ENCODE data around the gene PPIF.

The PPIF gene

DNA sequence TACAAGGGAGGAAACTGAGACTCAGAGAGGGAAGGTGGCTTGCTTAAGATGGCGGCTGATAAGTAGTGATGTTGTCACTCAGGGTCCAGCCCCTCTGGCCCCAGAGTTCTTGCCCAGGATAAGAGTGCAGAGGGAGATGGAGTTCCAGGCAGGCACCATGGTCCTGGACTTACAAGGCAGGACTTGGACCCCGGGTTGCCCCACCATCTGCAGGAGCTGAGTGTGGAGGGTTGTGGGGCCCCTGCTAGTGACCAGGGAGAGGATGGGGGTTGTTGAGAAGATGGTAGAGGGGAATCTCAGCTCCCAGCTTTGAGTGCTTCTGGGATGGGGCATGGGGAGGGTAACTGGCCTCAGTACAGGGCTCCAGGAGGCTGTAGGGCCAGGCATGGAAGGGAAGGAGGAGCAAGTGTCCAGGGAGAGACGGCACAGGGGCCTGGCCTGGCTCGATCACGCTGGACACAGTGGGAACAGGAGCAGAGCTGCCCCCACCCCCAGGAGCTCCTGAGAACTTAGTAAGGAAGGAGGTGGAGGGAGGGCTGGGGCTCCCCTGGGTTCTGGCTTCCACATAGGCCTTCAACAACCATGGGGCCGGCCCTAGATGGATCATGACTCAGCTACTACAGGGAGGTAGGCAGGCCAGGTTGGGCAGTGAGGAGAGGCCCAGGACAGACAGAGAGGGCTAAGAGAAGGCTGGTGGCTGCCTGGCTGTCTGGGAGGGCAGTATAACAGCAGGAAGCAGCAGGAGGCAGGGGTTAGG is 28.2 kb downstream of the PPIF start:
- no peak for DNase-seq (ENCODE audit: low read depth in 2 of 2)

DNA sequence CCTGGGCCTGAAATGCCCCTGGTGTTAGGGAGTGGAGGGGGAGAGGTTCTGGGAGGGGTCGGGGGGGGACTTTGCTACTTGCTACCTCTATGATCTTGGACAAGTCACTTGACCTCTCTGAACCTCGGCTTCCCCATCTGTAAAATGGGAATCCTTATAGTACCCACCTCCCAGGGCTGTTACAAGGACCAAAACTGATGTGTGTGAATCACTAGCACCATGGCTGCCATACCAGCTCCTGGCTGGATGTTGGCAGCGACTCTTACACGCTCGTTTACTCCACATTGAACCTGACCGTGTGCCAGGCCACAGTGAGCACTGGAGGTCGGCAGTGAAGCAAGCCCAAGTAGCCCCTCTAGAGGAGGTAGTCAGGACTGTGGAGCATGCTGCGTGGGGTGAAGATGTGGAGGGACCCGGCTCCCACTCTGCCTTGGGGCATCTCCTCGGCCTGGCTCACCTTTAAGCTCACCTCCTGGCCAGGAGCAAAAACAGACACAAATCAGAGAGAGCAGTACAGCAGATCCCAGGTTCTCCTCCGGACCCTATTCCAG is 28.9 kb downstream of the PPIF start:
- no peak for DNase-seq (ENCODE audit: low read depth in 2 of 2)

DNA sequence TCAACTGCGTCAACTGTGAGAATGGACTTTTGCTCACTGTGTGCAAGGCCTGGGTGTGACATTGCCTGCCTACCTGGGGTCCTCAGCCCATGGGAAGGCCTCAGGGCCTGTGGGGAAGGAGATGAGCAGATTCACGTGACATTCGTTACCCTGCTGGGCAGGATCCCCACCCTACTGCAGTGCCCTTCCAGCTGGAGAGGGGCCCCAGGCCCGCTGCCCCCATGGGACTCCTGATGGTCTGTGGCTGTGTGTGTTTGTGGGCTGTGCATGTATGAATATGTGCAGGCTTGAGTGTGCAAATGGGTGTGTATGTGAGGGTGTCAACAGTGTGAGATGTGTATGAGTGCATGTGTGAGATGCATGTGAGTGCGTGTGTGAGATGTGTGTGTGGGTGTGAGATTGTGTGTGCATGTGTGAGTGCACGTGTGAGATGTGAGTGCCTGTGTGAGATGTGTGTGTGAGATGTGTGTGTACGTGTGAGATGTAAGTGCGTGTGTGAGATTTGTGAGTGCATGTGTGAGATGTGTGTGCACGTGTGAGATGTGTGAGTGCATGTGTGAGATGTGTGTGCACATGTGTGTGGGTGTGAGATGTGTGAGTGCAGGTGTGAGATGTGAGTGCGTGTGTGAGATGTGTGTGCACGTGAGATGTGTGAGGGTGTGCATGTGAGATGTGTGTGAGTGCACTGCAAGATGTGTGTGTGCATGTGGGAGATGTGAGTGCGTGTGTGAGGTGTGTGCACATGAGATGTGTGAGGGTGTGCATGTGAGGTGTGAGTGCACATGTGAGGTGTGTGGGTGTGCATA is 29.7 kb downstream of the PPIF start:
- DNase-seq (ENCODE audit: low read depth in 2 of 2) = no peak

DNA sequence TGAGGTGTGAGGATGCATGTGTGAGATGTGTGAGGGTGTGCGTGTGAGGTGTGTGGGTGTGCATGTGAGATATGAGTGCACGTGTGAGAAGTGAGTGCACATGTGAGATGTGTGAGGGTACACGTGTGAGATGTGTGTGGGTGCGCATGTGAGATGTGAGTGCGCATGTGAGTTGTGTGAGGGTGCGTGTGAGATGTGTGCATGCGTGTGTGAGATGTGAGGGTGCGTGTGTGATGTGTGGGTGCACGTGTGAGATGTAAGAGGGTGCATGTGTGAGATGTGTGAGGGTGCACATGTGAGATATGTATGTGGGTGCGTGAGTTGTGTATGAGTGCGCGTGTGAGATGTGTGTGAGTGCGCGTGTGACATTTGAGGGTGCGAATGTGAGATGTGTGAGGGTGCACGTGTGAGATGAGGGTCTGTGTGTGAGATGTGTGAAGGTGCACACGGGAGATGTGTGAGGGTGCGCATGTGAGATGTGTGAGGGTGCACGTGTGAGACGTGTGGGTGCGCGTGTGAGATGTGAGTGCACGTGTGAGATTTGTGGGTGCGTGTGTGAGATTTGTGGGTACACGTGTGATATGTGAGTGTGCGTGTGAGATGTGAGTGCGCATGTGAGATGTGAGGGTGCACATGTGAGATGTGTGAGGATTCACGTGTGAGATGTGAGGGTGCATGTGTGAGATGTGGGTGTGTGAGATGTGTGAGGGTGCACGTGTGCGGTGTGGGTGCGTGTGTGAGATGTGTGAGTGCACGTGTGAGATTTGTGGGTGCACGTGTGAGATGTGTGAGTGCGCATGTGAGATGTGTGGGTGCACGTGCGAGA is 30.5 kb downstream of the PPIF start:
- DNase-seq (ENCODE audit: low read depth in 2 of 2) = no peak

DNA sequence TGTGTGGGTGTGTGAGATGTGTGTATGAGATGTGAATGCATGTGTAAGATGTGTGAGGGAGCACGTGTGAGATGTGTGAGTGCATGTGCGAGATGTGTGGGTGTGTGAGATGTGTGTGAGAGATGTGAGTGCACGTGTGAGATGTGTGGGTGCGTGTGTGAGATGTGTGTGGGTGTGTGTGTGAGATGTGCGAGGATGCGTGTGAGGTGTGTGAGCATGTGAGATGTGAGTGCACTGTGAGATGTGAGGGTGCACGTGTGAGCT is 31.0 kb downstream of the PPIF start:
- no peak for DNase-seq (ENCODE audit: low read depth in 2 of 2)

DNA sequence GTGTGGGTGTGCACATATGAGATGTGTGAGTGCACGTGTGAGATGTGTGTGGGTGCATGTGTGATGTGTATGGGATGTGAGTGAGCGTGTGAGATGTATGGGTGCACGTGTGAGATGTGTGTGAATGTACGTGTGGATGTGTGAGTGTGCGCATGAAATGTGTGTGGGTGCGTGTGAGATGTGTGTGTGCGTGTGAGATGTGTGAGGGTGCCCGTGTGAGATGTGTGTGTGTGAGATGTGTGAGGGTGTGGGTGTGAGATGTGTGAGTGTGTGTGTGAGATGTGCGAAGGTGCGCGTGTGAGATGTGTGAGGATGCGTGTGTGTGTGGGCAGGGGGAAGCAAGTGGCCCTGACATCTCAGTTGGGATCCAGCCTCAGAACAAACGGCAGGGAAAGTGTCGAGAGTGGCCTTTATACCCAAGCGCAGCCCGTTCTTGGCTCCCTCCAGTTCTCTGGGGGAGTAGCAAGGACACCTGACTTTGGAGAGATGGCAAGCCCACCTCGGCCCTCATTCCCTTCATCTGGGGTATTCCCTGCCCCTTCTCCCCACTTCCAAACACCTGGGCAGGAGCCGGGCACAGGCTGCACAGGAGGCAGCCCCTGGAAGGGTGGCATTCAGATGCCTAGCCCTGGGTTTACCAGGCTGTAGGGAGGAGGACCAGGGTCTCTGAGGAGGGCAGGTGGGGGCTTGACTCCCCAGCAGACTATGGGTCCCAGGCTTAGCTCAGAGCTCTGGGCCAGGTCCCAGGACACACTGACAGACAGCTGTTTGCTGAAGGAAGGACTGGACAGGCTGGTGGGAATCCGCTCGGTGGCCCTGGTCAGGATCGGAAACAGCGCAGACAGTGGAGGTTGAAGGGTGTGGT is 31.6 kb downstream of the PPIF start:
- no peak for DNase-seq (ENCODE audit: low read depth in 2 of 2)

DNA sequence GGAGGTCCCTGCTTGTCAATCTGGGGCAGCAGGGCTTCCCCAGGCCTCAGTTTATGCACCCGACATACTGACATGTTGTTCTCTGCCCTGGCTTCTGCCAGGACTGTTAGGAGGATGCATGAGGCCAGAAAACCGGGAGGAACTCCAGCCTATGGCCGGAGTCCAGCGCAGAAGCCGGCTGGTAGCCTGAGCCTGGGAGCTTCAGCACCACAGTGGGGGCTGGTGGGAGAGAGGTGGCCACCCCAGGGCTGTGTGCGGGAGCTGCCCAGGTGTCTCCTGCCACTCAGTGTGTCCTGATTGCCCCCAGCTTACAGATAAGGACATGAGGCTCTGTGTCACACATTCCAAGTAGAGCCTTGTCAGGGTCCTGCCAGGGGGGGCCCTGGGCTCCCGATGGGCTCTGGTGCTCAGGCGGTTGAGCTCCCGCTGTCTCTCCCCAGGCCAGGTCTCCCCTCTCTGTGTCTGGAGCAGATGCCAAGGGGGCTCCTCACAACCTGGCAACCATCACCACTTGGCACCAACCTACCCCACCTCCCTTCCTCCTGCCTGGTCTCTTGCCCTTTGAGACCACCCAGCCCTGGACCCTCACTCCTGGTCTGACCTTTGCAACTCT is 32.3 kb downstream of the PPIF start:
- no peak for DNase-seq (ENCODE audit: low read depth in 2 of 2)

DNA sequence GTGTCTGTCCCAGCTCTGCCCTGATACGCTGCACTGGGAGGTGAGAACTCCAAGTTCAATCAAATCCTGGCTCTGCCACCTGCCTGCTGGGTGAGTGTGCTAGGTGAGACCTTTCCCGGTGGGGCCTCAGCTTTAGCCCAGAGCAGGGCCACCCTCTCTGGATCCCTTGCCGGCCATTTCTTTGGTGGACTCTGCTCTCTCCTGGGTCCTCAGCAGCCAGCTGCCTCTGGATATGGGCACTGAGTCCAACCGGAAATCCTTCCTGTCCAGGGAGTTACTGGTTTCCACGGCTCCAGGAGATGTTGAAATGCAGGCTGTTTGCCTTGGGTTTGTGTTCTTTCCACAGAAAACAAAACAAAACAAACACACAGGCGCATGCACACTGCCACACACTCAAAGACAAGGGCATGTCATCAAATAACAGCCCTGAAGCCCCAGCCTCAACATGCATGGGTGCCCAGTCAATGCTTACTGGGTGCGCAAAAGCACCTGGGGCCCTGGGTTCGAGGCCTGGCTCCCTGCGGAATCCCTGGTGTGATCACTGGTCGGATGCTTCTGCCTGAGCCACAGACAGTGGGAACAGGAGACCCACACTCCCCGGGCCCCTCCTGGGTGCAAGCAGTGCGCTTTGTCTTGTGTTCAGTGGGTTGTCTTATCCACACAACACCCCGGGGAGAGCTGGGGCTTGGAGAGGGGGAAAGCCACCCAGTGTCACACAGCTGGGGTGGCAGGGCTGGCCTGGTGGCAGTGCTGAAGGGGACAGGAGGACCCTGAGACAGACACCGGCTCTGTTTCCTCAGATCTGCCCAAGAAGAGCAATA is 33.1 kb downstream of the PPIF start:
- no peak for DNase-seq (ENCODE audit: low read depth in 2 of 2)

DNA sequence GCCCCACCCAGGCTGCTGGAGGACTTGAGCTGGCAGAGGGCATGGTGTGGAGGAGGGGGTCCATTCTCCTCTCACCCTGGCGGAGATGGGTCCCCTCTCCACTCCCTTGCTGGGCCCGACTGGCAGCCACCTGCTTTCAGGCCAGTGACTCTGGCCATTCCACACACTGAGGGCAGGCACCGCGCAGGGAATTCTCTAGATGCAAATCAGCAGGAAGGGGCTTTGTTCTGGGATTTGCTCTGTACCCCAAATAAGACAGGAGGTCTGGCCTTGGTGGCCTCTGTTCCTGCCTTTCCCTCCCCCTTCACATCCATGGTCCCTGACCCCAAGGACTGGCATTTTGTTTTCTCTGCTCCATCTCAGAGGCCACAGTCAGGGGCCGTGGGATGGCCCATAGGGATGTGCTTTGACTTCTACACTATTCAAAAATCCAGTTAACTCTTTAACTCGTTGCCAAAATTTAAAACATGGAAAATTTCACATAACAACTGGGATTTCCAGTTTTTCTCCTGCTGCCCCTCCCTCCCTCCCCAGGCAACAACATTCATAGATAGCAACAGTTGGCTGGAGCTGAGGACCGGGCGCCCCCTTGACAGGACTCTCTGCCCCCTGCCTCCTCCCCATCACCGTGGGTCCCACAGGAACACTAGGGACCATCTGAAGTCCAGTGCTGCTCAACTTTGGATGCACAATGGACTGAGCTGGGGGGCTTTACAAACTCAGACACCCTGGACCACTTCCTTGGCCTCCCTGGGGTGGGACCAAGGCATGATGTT is 33.9 kb downstream of the PPIF start:
- DNase-seq (ENCODE audit: low read depth in 2 of 2) = no peak

DNA sequence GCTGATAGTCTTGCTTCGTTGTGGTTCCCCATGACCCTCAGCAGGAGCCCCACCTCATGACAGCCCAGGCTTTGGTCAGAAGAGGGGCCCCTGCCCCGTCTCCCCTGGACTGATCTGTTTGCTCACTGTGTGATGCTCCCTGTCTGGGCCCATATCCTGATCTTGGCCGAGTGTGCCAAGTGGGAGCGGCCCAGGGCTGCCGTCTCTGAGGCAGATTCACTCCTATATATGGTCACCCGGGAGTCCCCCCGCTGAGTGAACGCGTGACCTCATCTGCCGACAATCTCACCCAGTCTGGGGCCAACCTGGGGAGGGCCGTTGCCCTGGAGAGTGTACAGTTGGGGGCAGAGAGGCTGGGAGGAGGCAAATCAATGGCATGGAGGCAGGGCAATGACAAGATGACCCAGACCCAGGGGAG is 34.5 kb downstream of the PPIF start:
- no peak for DNase-seq (ENCODE audit: low read depth in 2 of 2)

DNA sequence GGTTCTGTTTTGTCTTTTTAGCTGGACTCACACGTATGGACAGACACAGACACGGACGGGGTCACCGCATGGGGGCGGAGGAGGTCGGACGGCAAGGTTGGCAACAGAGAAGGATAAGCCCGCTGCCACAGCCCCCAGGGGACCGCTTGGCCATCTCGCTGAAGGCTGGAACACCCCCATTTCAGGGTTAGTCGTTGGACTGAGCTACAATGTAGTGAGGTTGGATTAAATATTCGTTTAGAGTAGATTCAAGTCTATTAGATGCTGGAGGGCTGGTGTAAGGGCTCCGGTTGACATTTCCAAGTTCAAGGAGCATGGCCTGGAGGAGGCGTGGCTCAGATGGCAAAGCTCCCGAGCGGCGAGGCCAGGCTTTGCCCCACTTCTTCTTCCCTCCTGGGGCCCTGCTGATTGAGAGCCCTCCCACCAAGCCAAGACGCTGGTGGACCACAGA is 35.2 kb downstream of the PPIF start:
- DNase-seq (ENCODE audit: low read depth in 2 of 2) = no peak

DNA sequence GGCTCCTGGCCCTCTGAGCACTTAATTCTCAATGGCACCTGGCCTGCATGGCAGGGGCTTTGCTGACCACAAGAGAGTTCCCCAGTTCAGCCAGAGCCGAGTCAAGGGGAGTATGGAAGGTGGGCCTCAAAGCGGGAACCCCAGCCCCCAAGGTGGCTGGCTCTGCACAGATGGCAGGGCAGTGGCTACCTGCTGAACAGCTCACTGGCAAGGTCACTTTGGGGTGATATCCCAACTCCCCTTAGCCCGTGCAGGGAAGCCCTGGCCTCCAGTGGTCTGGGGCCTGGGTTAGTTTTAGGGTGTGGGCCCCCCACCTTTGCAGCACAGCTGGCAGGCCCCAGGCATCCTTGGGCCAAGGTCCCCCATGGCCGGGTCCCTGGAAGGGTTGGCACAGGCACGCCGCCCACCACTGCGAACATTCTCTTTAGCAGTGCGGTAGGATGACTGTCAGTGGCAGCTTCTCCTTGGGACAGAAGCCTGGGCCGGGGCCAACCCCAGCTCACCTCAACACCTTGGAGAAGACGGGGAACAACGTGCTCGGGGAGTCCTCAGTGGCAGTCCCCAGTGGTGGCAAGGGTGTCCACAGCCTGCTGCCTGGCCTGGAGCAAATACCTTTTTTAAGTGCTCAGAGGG is 36.8 kb downstream of the PPIF start:
- DNase-seq (ENCODE audit: low read depth in 2 of 2) = no peak

DNA sequence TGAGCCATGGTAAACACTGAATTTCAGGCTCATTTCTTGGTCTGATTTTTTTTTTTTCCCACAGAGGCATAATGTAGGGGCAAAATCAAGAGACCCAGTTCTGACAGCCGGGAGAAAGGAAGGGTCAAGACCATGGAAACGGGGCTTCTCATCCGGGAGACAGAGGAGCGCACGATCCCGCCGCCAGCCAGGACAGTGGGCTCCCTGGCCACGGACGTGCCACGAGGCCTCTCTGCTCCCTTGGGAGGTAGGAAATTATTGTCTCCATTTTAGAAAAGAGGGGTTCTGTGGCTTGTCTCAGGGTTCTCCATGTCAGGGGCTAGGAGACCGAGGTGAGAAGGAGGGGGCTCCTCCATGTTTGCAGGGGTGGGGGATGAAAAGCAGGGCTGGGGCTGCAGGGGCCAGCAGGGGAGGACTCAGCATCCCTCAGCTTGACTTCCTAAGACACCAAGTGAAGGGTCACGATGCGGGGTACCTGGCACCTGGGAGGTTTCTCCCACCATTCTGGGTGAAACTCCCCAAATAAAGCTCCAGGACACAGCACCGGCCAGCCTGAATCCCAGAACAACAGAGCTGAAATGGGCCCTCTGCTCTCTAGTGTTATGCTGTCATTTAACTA is 37.6 kb downstream of the PPIF start:
- DNase-seq (ENCODE audit: low read depth in 2 of 2) = no peak

DNA sequence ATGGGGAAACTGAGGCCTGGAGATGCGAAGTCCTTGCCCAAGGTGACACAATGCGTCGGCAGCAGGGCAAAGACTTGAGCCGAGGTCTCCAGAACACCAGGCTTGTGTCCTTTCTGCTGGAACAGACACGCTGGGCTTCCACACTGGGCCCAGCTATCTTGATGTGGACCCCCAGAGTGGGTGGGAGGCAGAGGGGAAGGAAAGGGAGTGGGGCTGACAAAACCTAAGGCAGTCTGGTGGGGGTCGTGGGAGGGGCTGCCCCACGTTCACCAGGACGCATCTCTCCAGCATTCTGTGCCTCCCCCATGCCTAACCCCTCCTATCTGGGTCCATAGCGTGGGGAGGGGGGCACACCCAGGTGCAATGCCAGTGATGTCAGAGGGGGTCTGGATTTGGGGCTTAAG is 38.1 kb downstream of the PPIF start:
- no peak for DNase-seq (ENCODE audit: low read depth in 2 of 2)

DNA sequence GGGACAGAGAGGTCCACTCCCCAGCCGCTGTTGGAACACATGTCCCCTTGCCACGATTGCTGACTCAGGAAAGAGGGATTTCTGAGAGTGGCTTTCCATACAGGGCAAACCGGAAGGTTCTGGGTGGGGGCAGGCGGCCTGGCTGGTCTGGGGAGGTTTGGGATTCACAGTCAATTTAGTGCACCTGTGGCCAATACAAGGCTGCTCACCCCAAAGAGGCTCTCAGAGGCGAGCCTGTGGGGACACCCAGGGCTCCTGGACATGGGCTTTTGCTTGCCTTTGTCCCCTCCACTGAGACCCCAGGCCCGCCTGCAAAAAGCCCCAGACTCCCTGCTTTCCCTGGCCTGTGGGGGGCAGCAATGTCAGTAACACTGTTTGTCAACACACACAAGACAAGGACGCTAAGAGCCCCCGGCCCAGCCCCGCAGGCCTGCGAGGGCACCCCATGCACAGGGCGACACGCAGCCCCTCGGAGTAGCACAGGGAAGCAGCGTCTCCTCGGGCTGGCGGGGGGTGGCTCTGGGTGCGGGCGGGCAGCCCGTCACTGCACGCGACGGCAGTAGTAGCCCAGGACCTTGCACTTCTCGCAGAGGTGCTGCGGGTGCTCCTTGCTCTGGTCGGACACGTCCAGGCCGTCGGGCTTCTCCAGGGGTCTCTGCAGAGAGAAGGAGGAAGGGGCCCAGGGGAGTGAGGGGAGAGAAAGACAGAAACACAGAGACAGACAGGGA is 38.7 kb downstream of the PPIF start:
- no peak for DNase-seq (ENCODE audit: low read depth in 2 of 2)

DNA sequence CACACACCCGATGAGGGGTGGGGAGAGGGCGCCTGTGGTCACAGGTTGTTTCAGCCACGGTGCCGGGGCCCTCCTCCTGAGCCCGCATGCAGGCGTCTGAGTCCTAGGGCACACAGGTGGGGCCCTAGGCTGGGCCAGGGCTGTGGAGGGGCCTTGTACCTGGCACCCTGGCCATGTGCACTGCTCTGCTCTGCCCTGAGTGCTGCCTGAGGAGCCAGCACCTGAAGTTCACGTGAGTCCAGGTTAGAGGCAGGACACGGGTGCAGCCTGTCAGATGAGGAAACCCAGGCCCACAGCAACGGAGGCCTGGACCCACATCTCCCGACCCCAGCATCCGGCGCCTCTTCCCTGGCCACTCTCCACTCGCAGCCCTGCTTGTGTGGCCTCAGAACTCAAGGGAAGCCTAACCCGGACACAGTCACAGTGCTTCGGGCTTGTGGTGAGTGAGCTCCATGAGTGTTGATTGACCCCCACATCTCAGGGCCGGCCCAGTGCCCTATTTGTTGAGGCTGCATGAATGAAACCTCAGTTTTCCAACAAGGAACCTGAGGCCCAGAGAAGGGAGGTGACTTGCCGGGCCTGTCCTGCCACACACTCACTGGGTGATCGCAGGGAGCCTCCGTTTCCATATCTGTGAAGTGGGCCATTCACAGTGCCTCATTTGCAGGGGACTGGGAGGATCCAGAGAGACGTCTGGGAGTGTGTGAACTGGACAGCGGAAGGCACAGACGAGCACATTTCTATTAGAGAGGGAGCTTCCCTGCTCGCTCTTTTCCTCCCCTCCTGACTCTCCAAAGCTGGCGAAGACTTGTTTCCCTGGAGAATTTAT is 39.6 kb downstream of the PPIF start:
- no peak for DNase-seq (ENCODE audit: low read depth in 2 of 2)
